HTERT RPE-1 (cell line): ENCODE measurements around the gene GSE1.

Experiments
- in situ Hi-C: fragments of 300-500 bp; cut with MboI; formaldehyde crosslinking; loops from 4 replicates; pipeline ENCODE4 v1.14.3; 2020; ENCODE audit warnings: low sequenced_read_pairs

Gene GSE1

GRCh38 chr16:85612801-85613603 is at the start of gene GSE1:
Gene GSE1 (plus strand): TSS chr16:85613322. CDS start chr16:85613392, 70 bp downstream.
- in situ Hi-C loops, result no loop called here

DNA sequence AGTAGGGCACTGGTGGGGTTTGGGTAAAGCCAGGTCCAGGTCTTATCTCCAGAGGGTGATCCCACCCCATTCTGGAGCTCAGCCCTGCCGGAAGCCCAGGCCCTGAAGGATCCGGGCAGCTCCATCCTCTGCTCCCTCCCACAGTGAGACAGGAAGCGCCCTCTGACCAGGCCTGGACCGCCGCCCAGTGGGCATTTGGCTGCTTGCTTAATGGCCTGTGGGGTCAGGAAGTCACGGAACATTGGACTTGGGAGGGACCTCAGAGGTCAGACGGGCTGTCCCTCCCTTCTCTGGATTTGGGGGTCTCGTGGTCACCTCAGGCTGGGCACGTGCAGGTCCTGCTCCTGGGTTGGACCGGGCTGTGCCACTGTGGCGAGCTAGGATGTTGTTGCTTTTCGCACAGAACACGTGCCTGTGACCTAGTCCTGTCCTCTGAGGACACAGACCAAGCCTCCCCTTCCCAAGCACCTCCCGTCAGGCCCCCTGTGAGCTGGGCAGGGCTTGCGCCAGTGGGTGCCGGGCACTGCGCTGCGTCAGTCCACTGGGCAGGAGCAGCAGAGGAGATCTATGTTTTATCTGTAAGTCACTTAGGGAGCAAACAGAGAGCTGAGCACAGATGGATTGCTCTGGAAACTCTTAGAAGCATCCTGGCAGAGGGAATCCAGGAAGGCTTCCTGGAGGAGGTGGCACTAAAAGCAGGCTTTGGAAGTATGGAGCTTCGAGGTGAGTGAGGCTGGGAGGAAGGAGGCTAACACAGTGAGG is 49.4 kb upstream of the GSE1 start:
- in situ Hi-C loops, result no loop called here

- in situ Hi-C loops, result no loop called here
These were observed 48.7 kb upstream of the GSE1 start for GRCh38 chr16:85564277-85565051.

DNA sequence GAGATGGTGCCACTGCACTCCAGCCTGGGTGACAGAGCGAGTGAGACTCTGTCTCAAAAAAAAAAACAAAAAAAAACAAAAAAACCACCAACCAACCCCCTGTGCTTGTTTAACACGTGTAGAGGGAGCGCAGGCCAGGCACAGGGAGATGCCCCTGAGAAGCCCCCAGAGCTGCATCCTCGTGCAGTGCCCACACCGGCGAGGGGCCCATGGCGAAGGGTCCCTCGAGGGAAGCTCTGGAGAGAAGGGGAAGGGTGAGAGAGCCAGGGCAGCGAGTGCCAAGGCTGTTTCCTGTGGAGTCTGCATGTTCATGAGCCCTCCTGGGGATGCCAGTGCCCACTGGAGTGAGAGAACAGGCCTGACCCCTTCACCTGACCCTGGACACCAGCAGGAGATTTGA is 47.8 kb upstream of the GSE1 start:
- in situ Hi-C loops, result no loop called here

DNA sequence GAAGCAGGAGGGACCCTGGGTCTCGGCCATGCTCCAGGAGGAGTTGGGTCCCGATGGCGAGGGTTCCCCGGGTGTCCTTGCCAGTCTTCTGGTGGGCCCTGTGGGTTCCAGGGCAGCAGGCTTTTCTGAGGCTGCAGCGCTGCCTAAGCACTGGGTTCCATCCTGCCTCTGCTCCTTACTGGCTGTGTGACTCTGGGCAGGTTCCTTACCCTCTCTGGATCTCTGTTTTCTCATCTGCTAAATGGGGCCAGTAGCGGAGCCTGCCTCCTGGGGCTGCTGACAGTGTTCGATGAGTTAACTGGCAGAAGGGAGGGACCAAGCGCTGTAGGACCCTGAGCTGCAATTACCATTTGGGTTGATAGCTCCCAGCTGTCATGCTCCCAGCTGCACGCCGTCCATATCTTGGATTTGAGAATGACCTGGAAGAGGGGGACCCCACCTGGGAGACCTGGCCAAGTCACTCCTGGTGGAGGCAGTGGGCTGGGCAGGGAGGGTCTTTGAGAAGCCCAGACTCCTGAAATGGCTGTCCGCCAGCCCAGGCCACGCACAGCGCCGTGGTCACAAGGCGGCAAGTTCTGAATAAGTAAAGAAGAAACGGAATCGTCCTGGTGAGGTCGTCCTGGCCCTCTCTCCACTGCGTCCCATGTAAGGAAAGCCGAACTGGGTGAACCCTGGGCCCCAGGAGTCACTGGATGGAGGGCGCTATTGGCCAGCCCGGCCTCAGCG is 47.2 kb upstream of the GSE1 start:
- in situ Hi-C loops, result no loop called here

DNA sequence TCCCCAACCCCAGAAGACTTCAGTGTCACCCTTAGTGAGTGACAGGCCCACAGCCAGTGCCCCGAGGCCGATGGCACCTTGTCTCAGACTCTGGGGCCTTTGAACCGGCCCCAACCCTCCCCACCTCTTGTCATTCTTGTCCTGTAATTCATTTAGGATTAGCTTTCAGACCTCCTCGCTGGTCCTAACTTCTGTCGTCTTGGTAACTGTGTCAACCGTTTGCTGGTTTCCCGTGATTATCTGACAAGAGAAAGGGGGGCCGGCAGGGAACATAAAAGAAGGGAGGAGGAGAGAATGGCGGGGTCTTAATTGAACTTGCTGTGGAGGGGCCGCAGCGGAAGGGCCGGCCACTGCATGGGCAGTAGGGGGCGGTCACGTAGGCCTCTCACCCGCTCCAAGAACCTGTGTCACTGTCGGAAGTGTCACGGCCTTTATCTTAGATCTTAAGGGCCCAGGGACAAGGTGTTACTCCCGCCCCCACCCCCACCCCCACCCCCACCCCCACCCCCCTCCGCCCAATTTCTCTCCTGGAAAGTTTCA is 46.5 kb upstream of the GSE1 start:
- in situ Hi-C loops, result no loop called here

GRCh38 chr16:85567101-85567866 is 45.8 kb upstream of the GSE1 start:
- in situ Hi-C loops, result no loop called here

GRCh38 chr16:85567935-85568334 is 45.2 kb upstream of the GSE1 start:
- in situ Hi-C loops, result no loop called here

DNA sequence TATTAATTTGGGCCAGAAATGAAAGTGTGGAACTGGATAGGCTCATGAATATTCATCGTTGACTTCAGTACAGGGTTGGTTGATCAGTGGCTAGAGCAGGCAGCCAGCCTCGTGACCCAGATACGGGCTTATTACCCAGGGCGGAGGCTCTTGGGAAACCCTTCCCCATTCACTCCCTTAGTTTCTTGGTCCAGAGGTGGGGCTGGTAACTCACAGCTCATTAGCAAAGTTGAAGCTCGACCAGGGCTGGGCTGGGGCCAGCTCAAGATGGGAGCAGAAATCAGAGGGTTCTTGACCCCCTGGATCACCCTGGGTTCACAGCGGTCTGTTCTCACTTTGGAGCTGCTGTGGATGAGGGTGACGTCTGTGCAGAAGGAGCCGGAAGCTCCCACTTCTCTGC is 44.6 kb upstream of the GSE1 start:
- in situ Hi-C loops, result no loop called here

DNA sequence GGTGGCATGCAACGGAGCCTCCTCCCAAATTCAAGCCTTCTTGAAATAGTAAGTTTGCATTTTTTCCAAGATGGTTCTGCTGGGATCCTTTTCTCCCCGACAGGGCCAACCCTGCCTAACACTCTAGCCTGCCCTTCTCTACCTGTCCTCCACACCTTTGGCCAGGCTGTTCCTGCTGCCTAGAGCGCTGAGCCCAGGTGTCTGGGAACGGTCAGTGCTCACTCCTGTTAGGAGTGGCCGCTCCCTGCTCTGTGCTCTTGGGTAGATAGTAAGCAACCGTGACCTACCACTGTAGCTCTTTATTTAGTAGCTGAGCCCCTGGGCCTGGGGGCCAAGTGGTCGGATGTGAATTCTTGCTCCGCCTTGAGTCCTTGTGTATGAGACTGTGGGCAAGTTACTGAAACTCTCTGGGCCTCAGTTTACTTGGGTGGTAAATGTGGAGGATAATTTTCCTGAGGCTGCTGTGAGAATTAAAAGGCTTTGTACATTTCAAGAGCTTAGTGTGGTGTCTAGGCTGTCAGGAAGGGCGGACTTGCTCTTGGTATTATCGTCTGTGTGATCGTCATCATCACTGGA is 44.0 kb upstream of the GSE1 start:
- in situ Hi-C loops, result no loop called here

GRCh38 chr16:85569615-85570212 is 43.4 kb upstream of the GSE1 start:
- in situ Hi-C loops, result no loop called here

GRCh38 chr16:85570213-85570734 is 42.8 kb upstream of the GSE1 start:
- in situ Hi-C loops, result no loop called here

GRCh38 chr16:85570735-85571562 is 42.2 kb upstream of the GSE1 start:
- in situ Hi-C loops, result no loop called here

GRCh38 chr16:85571563-85571812 is 41.6 kb upstream of the GSE1 start:
- in situ Hi-C loops, result no loop called here

GRCh38 chr16:85571813-85572619 is 41.1 kb upstream of the GSE1 start:
- in situ Hi-C loops, result no loop called here

- in situ Hi-C loops, result no loop called here
These were observed 40.0 kb upstream of the GSE1 start for GRCh38 chr16:85573045-85573695.
